ENCODE measurements around the gene CATSPERE. TPM values are rescaled to one million over a fixed set of nuclear protein-coding genes. Genes with fewer than 3 reads are reported as not detected.
"Not testable (repeated sequence)": the region's sequence is repeated elsewhere in the genome, so short reads cannot be mapped to it uniquely, and the experiment has no call there.

Gene CATSPERE
- total RNA-seq, 1 donor from 2014 or later, result 0.50 TPM

DNA sequence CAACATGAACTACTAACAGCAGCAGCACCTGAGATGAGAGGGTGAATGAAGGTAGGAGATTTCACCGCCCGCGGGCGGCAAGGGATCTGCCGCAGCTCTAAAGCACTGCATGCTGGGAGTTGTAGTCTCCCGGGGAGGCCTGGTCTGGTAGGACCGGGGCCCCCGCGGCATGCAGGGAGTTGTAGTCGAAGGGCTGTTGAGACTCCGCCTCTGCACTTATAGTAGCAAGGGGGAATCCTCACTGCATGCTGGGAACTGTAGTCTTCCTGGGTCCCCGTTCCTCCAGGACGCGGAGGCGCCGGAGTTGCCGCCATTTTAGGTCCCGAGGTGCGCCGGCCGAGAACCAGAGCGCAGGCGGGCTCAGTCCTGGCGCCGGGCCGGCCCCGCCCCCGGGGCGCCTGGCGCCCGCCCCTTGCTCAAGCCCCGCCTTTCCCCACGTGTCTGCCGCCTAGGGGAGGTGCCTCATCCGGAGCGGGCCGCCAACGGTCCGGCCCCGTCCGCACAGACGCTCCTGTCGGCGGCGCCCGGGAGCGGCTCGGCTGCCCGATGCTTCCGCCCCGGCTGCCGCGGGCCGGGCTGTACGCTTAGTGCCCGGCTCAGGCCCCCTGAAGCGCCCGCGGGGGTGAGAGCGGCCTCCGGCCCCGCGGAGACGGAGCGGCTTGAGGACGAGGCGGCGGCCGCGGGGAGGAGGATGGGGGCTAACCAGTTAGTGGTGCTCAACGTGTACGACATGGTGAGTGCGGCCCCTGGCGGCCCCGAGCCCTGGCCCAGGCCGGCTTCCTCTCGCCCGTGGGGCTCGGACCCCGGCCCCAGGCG is 191.8 kb downstream of the CATSPERE start, which contains the start of gene DESI2:
Gene DESI2 (plus strand): TSS at position 504 of the 816 bp plus-strand sequence. CDS start 188 bp downstream, at position 692.
- intact Hi-C loops (cut with micrococcal nuclease), result no loop called here
- ATAC-seq (peak; percentile 97), DNase-seq (peak; percentile 98)

GRCh38 chr1:244653439-244654107 is 192.5 kb downstream of the CATSPERE start:
- DNase-seq, result no peak
- intact Hi-C loops (cut with micrococcal nuclease), result no loop called here
- ATAC-seq, result no peak

- ATAC-seq (no peak), DNase-seq (no peak)
- intact Hi-C loops (cut with micrococcal nuclease), result no loop called here
These were observed 193.3 kb downstream of the CATSPERE start for GRCh38 chr1:244654108-244655038.

DNA sequence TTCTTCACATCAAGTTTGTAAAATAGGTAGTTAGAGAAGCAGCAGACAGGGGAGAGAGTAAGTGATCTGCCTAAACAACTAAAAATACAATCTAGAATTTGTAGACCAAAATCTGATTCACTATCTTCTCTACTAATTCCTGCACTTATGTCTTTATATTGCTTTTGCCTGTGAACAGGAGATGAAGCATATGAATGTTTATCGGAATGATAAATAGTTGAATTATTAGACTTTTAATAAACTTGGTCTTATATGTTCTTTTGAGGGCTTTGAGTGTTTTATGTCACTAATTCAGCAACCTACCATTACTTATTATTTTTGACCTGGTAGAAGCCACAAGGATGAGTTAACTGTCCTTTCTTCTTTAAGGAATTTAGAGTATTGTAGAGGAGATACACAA is 194.1 kb downstream of the CATSPERE start:
- ATAC-seq, result no peak

GRCh38 chr1:244657421-244657820 is 196.3 kb downstream of the CATSPERE start:
- intact Hi-C loops (cut with micrococcal nuclease), result no loop called here
- ATAC-seq, result no peak
- no peak for DNase-seq

More for the DNA sequence above, 194.1 kb downstream of the CATSPERE start:
- intact Hi-C loops (cut with micrococcal nuclease), result no loop called here
- DNase-seq, result no peak

GRCh38 chr1:244659694-244660093 is 198.6 kb downstream of the CATSPERE start:
- intact Hi-C loops (cut with micrococcal nuclease), result no loop called here
- DNase-seq (no peak), ATAC-seq (no peak)

- DNase-seq (no peak), ATAC-seq (no peak)
- intact Hi-C loops (cut with micrococcal nuclease), result no loop called here
These were observed 199.5 kb downstream of the CATSPERE start for GRCh38 chr1:244660595-244660994.

GRCh38 chr1:244661569-244662312 is 200.7 kb downstream of the CATSPERE start:
- DNase-seq; intact Hi-C loops (cut with micrococcal nuclease); ATAC-seq: not testable (repeated sequence)

- ATAC-seq (no peak), DNase-seq (no peak)
- intact Hi-C loops (cut with micrococcal nuclease), result no loop called here
These were observed 201.5 kb downstream of the CATSPERE start for GRCh38 chr1:244662599-244662998.

GRCh38 chr1:244664353-244664752 is 203.3 kb downstream of the CATSPERE start:
- intact Hi-C loops (cut with micrococcal nuclease), result no loop called here
- ATAC-seq (no peak), DNase-seq (no peak)

DNA sequence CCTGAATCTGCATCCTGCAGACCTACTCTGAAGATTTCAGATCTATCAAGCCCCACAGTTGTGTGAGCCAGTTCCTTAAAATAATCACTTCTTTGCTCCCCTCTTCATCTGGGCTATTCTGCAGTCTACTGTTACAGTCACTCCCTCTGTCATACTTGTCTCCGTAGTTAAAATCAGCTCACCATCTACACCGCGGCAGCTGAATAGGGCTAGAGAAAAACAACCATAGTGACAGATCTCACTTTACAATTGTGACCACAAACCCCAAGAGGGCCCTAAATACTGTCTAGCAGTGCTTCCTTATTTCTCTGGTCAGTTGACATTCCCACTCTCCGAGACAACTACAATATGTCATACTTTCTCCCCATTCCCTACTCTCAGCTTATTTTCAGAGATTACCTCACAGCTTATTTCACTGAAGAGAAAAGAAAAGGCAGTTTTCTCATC is 204.7 kb downstream of the CATSPERE start:
- DNase-seq (no peak), ATAC-seq (peak; percentile 64)
- intact Hi-C loops (cut with micrococcal nuclease), result no loop called here

GRCh38 chr1:244666672-244667418 is 205.8 kb downstream of the CATSPERE start:
- ATAC-seq; DNase-seq; intact Hi-C loops (cut with micrococcal nuclease): not testable (repeated sequence)

DNA sequence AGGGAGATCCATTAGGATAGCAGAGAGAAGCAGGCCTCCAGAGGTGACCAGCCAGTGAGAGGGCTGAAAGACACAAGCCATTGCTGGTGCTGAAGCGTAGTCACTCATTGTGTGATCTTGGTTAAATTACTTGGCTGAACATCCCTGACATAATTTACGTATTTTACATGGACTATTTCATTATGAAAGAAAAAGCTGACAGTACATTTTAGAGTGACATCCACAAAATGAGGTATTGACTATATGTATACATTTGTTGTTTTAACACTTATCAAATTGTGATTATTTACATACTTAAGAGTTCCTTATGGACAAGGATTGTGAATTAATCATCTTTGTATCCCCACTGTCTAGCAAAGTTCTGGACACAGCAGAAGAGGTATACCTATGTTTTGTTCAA is 206.7 kb downstream of the CATSPERE start:
- intact Hi-C loops (cut with micrococcal nuclease), result no loop called here
- DNase-seq (no peak), ATAC-seq (no peak)

DNA sequence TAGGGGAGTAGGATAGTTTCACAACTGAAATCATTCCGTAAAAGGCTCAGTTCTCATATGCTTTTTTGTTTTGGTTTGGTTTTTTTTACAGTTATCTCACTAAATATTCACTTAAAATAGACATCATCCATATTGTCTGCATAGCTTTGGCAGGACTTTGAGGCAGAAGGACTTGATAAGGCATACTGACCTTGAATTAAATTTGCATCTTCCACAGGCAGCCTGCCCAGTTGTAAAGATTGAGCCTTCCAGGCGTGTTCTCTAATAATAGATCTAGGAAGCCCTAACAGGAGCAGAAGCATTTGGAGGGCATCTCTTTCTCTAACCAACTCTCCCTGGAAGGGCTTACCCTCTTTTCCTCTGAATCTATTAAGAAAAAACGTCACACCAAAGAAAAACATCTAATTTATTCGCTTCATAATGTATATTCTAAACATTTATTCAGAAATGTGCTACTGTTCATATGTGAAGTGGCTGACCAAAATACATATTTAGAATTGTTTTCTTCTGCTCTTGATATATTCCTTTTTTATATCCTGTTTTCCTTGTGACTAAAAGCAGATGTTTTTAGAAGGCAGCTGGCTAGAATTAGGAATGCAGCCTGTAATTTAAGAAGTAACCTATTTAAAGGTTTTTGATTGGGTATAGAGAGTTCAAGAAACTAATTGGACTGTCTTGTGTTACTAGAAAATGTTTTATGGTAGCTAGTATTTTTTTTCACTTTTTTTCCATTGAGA is 212.0 kb downstream of the CATSPERE start:
- peak; percentile 97 for ATAC-seq
- intact Hi-C loops (cut with micrococcal nuclease), result no loop called here
- DNase-seq, result peak; percentile 45

GRCh38 chr1:244674446-244674845 is 213.4 kb downstream of the CATSPERE start:
- intact Hi-C loops (cut with micrococcal nuclease), result no loop called here
- DNase-seq (no peak), ATAC-seq (no peak)

DNA sequence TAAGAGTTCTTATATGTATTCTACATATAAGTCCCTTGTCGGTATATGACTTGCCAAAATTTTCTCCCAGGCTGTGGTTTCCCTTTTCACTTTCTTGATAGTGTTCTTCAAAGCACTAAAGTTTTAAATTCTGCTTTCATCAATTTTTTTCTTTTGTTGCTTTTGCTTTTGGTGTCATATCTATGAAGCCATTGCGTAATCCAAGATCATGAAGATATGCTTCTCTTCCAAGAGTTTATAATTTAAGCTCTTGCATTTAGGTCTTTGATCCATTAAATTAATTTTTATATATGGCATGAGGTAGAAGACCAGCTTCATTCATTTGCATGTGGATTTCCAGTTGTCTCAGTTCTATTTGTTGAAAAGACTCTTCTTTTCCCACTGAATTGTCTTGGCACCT is 214.1 kb downstream of the CATSPERE start:
- no peak for ATAC-seq
- DNase-seq, result no peak
- intact Hi-C loops (cut with micrococcal nuclease), result no loop called here

DNA sequence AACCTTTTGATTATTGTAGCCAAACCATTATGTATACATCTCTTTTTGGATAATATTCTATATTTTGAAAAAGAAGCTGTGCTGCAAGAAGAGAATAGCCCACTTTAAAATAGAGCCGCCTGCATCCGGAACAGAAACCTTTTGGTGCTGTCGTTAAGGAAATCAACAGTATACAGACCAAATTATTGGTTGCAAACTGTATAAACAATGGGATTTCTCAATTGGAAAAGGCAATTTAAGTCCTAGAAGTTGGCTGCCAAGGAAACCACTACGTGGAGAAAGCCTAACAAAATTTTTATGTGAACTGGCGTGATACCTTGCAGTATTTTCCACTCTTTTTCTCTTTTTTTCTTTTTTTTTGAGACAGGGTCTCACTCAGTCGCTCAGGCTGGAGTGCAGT is 217.6 kb downstream of the CATSPERE start:
- ATAC-seq, result no peak
- DNase-seq, result no peak
- intact Hi-C loops (cut with micrococcal nuclease), result no loop called here
